ENCODE measurements around the gene BOC. TPM values are rescaled to one million over a fixed set of nuclear protein-coding genes. Genes with fewer than 3 reads are reported as not detected.
A peak's percentile ranks its signal among the peaks of the same experiment; 100 is the strongest.

The BOC gene
- total and polyA plus RNA-seq, 2 of the 8 experiments (the other 6 are each of a cell fraction or from before 2014, with no cell fraction given): 6.9 to 9.3 TPM

DNA sequence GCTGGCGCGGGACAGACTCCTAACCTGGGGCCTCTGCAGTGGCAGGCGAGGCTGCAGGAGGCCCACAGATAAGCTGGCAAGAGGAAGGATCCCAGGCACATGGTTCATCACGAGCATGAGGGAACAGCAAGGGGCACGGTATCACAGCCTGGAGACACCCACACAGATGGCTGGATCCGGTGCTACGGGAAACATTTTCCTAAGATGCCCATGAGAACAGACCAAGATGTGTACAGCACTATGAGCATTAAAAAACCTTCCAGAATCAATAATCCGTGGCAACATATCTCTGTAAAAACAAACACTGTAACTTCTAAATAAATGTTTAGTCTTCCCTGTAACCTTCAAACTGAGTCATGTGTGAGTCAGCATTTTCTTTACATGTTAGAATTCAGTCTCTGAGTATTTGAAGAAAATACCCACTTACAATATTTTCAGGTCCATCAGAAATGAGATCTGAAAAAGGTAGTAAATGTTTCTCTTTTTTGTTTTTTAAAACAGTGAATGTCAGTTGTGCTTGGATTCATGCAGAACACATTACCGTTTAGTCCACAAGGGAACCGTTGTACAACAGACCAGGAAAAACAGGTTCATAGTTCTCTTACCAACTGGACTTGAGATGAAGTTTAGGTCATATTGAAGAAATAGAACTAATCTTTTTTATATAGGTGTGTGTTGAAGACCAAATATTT lies 75.9 kb downstream of the BOC start:
- 94% methylated on average over 7 of the region's 10 CpGs; no CpG with 5 or more reads in 1 of the 2 experiments for WGBS, 2 experiments (ENCODE audit: extremely low coverage in 1 of 2, insufficient coverage in 1 of 2, insufficient read length in 1 of 2, insufficient replicate concordance in 2 of 2, low coverage in 1 of 2, low lambda C conversion rate in 2 of 2, missing lambda C conversion rate in 1 of 2)
- no peak overlapping the region for H2BK20ac ChIP-seq (ENCODE audit: low read length)
- no peak overlapping the region for H3K4ac ChIP-seq (replicated peaks; ENCODE audit: insufficient read length, low read depth, low read length)
- 0 out of 7 replicates have a peak, but pooled peaks cover 0 to 2% (median 0%) of the 10 kb centered on the region in 4 experiments for H3K4me1 ChIP-seq (replicated peaks in 1 of 4; ENCODE audit: control insufficient read depth in 3 of 4, insufficient read depth in 4 of 4, low read length in 3 of 4)
- no peak overlapping the region for H3K14ac ChIP-seq (ENCODE audit: insufficient read length)
- ChIA-PET POLR2A (ENCODE audit: partially characterized antibody) (no interaction called here), CTCF (ENCODE audit: partially characterized antibody) (interaction anchor here (1.1 to 7.8 kb wide), 29 partner anchors 9 to 459 kb away, joined by 3 to 108 read pairs (median 12); partner anchors contain the start of genes BOC and NAA50)
- H3K18ac ChIP-seq (ENCODE audit: extremely low read depth, low read length): no peak overlapping the region
- H4K20me1 ChIP-seq (replicated peaks in 1 of 2; ENCODE audit: control insufficient read depth in 1 of 2, insufficient read depth in 2 of 2, low read length in 2 of 2): no peaks in the 10 kb centered on the region
- no peak overlapping the region for H4K8ac ChIP-seq (ENCODE audit: extremely low read depth, insufficient read depth, low read length)
- H3K79me1 ChIP-seq (ENCODE audit: low read depth, low read length): no peaks in the 10 kb centered on the region
- no peak overlapping the region for H4K5ac ChIP-seq (ENCODE audit: insufficient read length, low read depth, low read length)
- H2AK5ac ChIP-seq (ENCODE audit: low read depth, low read length): no peak overlapping the region
- H3K4me2 ChIP-seq (ENCODE audit: insufficient read depth in 1 of 2, low read depth in 2 of 2, low read length in 2 of 2): no peak overlapping the region
- no peak overlapping the region for H2BK5ac ChIP-seq (ENCODE audit: low read depth, low read length)
- H3K27ac ChIP-seq (ENCODE audit: low read depth, low read length): no peak overlapping the region
- H3K23ac ChIP-seq (ENCODE audit: insufficient read length): no peak overlapping the region
- DNase-seq (ENCODE audit: low read depth in 1 of 2, low spot score in 2 of 2) (no peak), FAIRE-seq (no peak)
- 0 out of 2 replicates have a peak overlapping the region, but pooled peaks have one; percentile 53 for H2BK15ac ChIP-seq (ENCODE audit: low read length)
- H3K27me3 ChIP-seq (replicated peaks in 1 of 4; ENCODE audit: control insufficient read depth in 3 of 4, extremely low read depth in 1 of 4, insufficient read depth in 3 of 4, low read length in 3 of 4): no peaks in the 10 kb centered on the region
- TF ChIP-seq SIX5 (IDR thresholded peaks at IDR 0.05; ENCODE audit: low read depth, low read length) (no peak), RAD21 (IDR thresholded peaks at IDR 0.05 in 1 of 2, conservative IDR thresholded peaks at IDR 0.05 in 1 of 2; ENCODE audit: low read depth in 2 of 2, low read length in 2 of 2) (0 out of 4 replicates have a peak, but pooled peaks of 1 of the 2 experiments have one; percentile 5), MAFK (IDR thresholded peaks at IDR 0.05; ENCODE audit: low read depth, low read length) (peak; percentile 48; the same call in 1 of the 2 replicates), BACH1 (IDR thresholded peaks at IDR 0.05; ENCODE audit: low read length) (peak; percentile 94)
- no peaks in the 10 kb centered on the region for H3K9me3 ChIP-seq (ENCODE audit: insufficient read depth in 2 of 2, low read depth in 1 of 2, low read length in 1 of 2)
- H2AFZ ChIP-seq (ENCODE audit: low read length): no peak overlapping the region
- H3K23me2 ChIP-seq (ENCODE audit: low read depth, low read length): no peaks in the 10 kb centered on the region
- H2BK120ac ChIP-seq (replicated peaks; ENCODE audit: low read depth, low read length): no peak overlapping the region
- no peak overlapping the region for H3K9ac ChIP-seq (replicated peaks in 1 of 4; ENCODE audit: extremely low read depth in 1 of 4, low read depth in 3 of 4, low read length in 3 of 4)
- 0 out of 2 replicates have a peak overlapping the region, but pooled peaks have one; percentile 91 for H2BK12ac ChIP-seq (ENCODE audit: low read depth, low read length)
- H3K79me2 ChIP-seq (ENCODE audit: control insufficient read depth in 1 of 2, insufficient read depth in 2 of 2, low read length in 2 of 2): no peaks in the 10 kb centered on the region
- H3K36me3 ChIP-seq (ENCODE audit: control insufficient read depth in 2 of 4, insufficient read depth in 4 of 4, low read length in 3 of 4): no peaks in the 10 kb centered on the region; a peak in 1 of 8 replicates
- H3K4me3 ChIP-seq (ENCODE audit: extremely low read depth in 1 of 4, insufficient read depth in 2 of 4, low read depth in 3 of 4, low read length in 4 of 4): no peak overlapping the region
- H3K56ac ChIP-seq (replicated peaks; ENCODE audit: insufficient read length, low read depth, low read length): no peak overlapping the region
- no peak overlapping the region for H4K91ac ChIP-seq (replicated peaks; ENCODE audit: insufficient read length, low read length)
